ENCODE results near the gene ACTL7B. TPM values are rescaled to one million over a fixed set of nuclear protein-coding genes. Genes with fewer than 3 reads are reported as not detected.
"Not testable (repeated sequence)": the region's sequence is repeated elsewhere in the genome, so short reads cannot be mapped to it uniquely, and the experiment has no call there.

Gene ACTL7B
- total RNA-seq: under 1 TPM in 2 of 4 donors, not detected in 2; 0.19 to 0.26 TPM

- DNase-seq (ENCODE audit: low spot score in 2 of 2): no peak
- H3K36me3 ChIP-seq: no peaks in the 10 kb centered on the region
- H3K27ac ChIP-seq: no peak within 1 kb of the TSS
- no peaks in the 10 kb centered on the region for H3K27me3 ChIP-seq
- no peaks in the 10 kb centered on the region for H3K9me3 ChIP-seq
- peaks cover 9% of the 10 kb centered on the region for H3K4me1 ChIP-seq
- TF ChIP-seq EP300 (IDR thresholded peaks at IDR 0.05): no peak
- no peak for TF ChIP-seq POLR2A (IDR thresholded peaks at IDR 0.05)
- no peak for TF ChIP-seq POLR2AphosphoS5 (IDR thresholded peaks at IDR 0.05)
- TF ChIP-seq CTCF (IDR thresholded peaks at IDR 0.05): no peak
- WGBS: 89% methylated on average over 4 of the region's 7 CpGs
- H3K4me3 ChIP-seq: no peak within 1 kb of the TSS
These were observed at the start of gene ACTL7B for GRCh38 chr9:108855888-108856287. Gene ACTL7B (minus strand): TSS chr9:108855986. CDS start chr9:108855930, 56 bp downstream.

GRCh38 chr9:108905494-108905893 is 49.7 kb upstream of the ACTL7B start:
- no peaks in the 10 kb centered on the region for H3K9me3 ChIP-seq
- no peak for TF ChIP-seq POLR2A (IDR thresholded peaks at IDR 0.05)
- WGBS: 77% methylated on average over 2 of the region's 2 CpGs
- DNase-seq (ENCODE audit: low spot score in 2 of 2): no peak
- H3K4me1 ChIP-seq: no peaks in the 10 kb centered on the region
- H3K4me3 ChIP-seq: no peak overlapping the region
- no peak overlapping the region for H3K27ac ChIP-seq
- H3K27me3 ChIP-seq: no peaks in the 10 kb centered on the region
- peaks cover 93% of the 10 kb centered on the region for H3K36me3 ChIP-seq

GRCh38 chr9:108904161-108904560 is 48.4 kb upstream of the ACTL7B start:
- 93% methylated on average over 3 of the region's 3 CpGs for WGBS
- no peak overlapping the region for H3K4me3 ChIP-seq
- H3K9me3 ChIP-seq: no peaks in the 10 kb centered on the region
- no peak for TF ChIP-seq EP300 (IDR thresholded peaks at IDR 0.05)
- TF ChIP-seq POLR2A (IDR thresholded peaks at IDR 0.05): no peak
- no peak for TF ChIP-seq CTCF (IDR thresholded peaks at IDR 0.05)
- TF ChIP-seq POLR2AphosphoS5 (IDR thresholded peaks at IDR 0.05): no peak
- no peak overlapping the region for H3K27ac ChIP-seq
- no peaks in the 10 kb centered on the region for H3K4me1 ChIP-seq
- H3K36me3 ChIP-seq: peaks cover 92% of the 10 kb centered on the region
- no peak for DNase-seq (ENCODE audit: low spot score in 2 of 2)
- no peaks in the 10 kb centered on the region for H3K27me3 ChIP-seq

- Histone ChIP-seq H3K9me3 (no peaks in the 10 kb centered on the region), H3K36me3 (peaks cover 92% of the 10 kb centered on the region), H3K27ac (no peak overlapping the region), H3K4me3 (no peak overlapping the region), H3K4me1 (no peaks in the 10 kb centered on the region), H3K27me3 (no peaks in the 10 kb centered on the region)
- no peak for DNase-seq (ENCODE audit: low spot score in 2 of 2)
- TF ChIP-seq POLR2A (IDR thresholded peaks at IDR 0.05) (no peak), POLR2AphosphoS5 (IDR thresholded peaks at IDR 0.05) (no peak), EP300 (IDR thresholded peaks at IDR 0.05) (no peak), CTCF (IDR thresholded peaks at IDR 0.05) (no peak)
- WGBS: 90% methylated on average over 2 of the region's 2 CpGs
These were observed 47.8 kb upstream of the ACTL7B start for GRCh38 chr9:108903420-108904103.

GRCh38 chr9:108900176-108900575 is 44.4 kb upstream of the ACTL7B start:
- Histone ChIP-seq H3K4me1 (no peaks in the 10 kb centered on the region), H3K36me3 (peaks cover 91% of the 10 kb centered on the region), H3K9me3 (no peaks in the 10 kb centered on the region), H3K27ac (no peak overlapping the region), H3K4me3 (no peak overlapping the region), H3K27me3 (no peaks in the 10 kb centered on the region)
- no peak for DNase-seq (ENCODE audit: low spot score in 2 of 2)
- 91% methylated on average over 5 of the region's 5 CpGs for WGBS
- no peak for TF ChIP-seq POLR2AphosphoS5 (IDR thresholded peaks at IDR 0.05)

- not testable (repeated sequence) for H3K4me1 ChIP-seq; H3K27me3 ChIP-seq; H3K27ac ChIP-seq; H3K4me3 ChIP-seq; DNase-seq (ENCODE audit: low spot score in 2 of 2); H3K9me3 ChIP-seq
- WGBS: 95% methylated on average over 8 of the region's 8 CpGs
- peaks cover 91% of the 10 kb centered on the region for H3K36me3 ChIP-seq
These were observed 43.4 kb upstream of the ACTL7B start for GRCh38 chr9:108899023-108899695.

Measured in suprapubic skin (tissue), 4 donors.